Astrocyte of the hippocampus (primary cell): ENCODE results near the gene KAZALD1.

Source experiments
- DNase-seq: peaks from one replicate; pipeline ENCODE4 v3.0.0; 2011; ENCODE audit warnings: low read depth, low spot score

The KAZALD1 gene

GRCh38 chr10:101061624-101062231, at the start of gene KAZALD1:
Gene KAZALD1 (plus strand): TSS chr10:101061989. CDS start chr10:101062593, 604 bp downstream.
- DNase-seq: peak; percentile 67

GRCh38 chr10:101012525-101013364, 49.0 kb upstream of the KAZALD1 start:
- DNase-seq: peak; percentile 96

GRCh38 chr10:101013365-101013825, 48.4 kb upstream of the KAZALD1 start:
- DNase-seq: no peak

- DNase-seq: peak; percentile 85
Observed at GRCh38 chr10:101014230-101014884, 47.4 kb upstream of the KAZALD1 start.

GRCh38 chr10:101014966-101015581, 46.7 kb upstream of the KAZALD1 start:
- peak; percentile 63 for DNase-seq

- DNase-seq: no peak
Observed at GRCh38 chr10:101015582-101015973, 46.2 kb upstream of the KAZALD1 start.

GRCh38 chr10:101016814-101017213, 45.0 kb upstream of the KAZALD1 start:
- DNase-seq: no peak

GRCh38 chr10:101018118-101018599, 43.6 kb upstream of the KAZALD1 start:
- no peak for DNase-seq

GRCh38 chr10:101018600-101019439, 43.0 kb upstream of the KAZALD1 start:
- peak; percentile 93 for DNase-seq

GRCh38 chr10:101019440-101019703, 42.4 kb upstream of the KAZALD1 start:
- DNase-seq: no peak

- DNase-seq: no peak
Observed at GRCh38 chr10:101020427-101021075, 41.2 kb upstream of the KAZALD1 start.

GRCh38 chr10:101021239-101021638, 40.5 kb upstream of the KAZALD1 start:
- no peak for DNase-seq

- DNase-seq: no peak
Observed at GRCh38 chr10:101021692-101022251, 40.0 kb upstream of the KAZALD1 start.

GRCh38 chr10:101022967-101023705, 38.7 kb upstream of the KAZALD1 start:
- no peak for DNase-seq

- DNase-seq: no peak
Observed at GRCh38 chr10:101027106-101027720, 34.6 kb upstream of the KAZALD1 start.

- no peak for DNase-seq
Observed at GRCh38 chr10:101028446-101029337, 33.1 kb upstream of the KAZALD1 start.

GRCh38 chr10:101029520-101030295, 32.1 kb upstream of the KAZALD1 start:
- no peak for DNase-seq
